ENCODE results near the gene TEX11.
"Not testable (repeated sequence)": the region's sequence is repeated elsewhere in the genome, so short reads cannot be mapped to it uniquely, and the experiment has no call there.

Gene TEX11

GRCh38 chrX:70762285-70762684 is 146.2 kb downstream of the TEX11 start:
- FAIRE-seq (no peak), DNase-seq (ENCODE audit: low spot score) (no peak)

DNA sequence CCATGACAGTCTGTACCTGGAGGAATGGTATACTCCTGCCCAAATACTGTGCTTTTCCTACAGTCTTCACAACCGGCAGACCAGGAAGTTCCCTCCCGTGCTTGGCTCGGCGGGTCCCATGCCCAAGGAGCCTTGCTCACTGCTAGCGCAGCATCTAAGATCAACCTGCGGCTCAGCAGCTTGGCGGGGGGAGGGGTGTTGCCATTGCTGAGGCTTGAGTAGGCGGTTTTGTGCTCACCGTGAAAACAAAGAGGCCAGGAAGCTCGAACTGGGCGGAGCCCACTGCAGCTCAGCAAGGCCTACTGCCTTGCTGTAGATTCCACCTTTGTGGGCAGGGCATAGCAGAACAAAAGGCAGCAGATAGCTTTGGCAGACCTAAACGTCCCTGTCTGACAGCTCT is 152.7 kb downstream of the TEX11 start:
- FAIRE-seq = no peak
- DNase-seq (ENCODE audit: low spot score) = no peak

- DNase-seq (ENCODE audit: low spot score) (no peak), FAIRE-seq (no peak)
Measured at GRCh38 chrX:70754169-70754848, 154.2 kb downstream of the TEX11 start.

GRCh38 chrX:70733774-70734173 is 174.7 kb downstream of the TEX11 start:
- DNase-seq (ENCODE audit: low spot score); FAIRE-seq: not testable (repeated sequence)

DNA sequence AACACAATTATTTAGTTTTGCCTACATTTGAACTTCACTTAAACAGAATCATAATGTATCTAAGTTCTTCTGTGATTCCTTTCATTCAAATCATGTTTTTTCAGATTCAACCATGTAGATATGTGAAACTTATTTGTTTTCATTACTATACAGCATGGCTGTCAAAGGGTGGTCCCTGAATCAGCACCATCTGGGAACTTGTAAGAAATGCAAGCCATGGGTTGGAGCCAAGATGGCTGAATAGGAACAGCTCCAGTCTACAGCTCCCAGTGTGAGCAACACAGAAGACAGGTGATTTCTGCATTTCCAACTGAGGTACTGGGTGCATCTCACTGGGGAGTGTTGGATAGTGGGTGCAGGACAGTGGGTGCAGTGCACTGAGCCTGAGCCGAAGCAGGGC is 180.6 kb downstream of the TEX11 start:
- not testable (repeated sequence) for FAIRE-seq; DNase-seq (ENCODE audit: low spot score)

DNA sequence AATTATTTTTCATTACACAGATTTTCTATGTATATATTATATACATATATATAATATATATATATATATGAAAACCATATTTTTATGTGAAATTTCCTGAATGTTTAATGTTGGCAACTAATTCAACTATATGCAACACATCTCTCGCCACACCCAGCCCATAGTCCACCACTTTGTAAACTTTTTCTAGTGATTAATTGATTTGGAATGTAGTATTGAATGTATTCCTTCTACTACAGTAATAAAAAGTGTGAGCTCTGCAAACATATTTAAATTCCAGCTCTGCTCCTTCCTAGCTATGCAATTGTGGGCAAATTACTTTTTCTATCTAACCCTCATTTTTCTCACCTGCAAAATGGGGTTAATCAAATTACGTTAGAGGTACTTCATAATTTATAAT is 187.8 kb downstream of the TEX11 start:
- DNase-seq (ENCODE audit: low spot score) (no peak), FAIRE-seq (no peak)

DNA sequence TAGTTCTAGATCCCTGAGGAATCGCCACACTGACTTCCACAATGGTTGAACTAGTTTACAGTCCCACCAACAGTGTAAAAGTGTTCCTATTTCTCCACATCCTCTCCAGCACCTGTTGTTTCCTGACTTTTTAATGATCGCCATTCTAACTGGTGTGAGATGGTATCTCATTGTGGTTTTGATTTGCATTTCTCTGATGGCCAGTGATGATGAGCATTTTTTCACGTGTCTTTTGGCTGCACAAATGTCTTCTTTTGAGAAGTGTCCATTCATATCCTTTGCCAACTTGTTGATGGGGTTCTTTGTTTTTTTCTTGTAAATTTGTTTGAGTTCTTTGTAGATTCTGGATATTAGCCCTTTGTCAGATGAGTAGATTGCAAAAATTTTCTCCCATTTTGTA is 197.2 kb downstream of the TEX11 start:
- DNase-seq (ENCODE audit: low spot score); FAIRE-seq: not testable (repeated sequence)

- no peak for FAIRE-seq
- no peak for DNase-seq (ENCODE audit: low spot score)
Measured at GRCh38 chrX:70694339-70695122, 214.0 kb downstream of the TEX11 start.

GRCh38 chrX:70679455-70679854 is 229.1 kb downstream of the TEX11 start:
- not testable (repeated sequence) for DNase-seq (ENCODE audit: low spot score); FAIRE-seq

DNA sequence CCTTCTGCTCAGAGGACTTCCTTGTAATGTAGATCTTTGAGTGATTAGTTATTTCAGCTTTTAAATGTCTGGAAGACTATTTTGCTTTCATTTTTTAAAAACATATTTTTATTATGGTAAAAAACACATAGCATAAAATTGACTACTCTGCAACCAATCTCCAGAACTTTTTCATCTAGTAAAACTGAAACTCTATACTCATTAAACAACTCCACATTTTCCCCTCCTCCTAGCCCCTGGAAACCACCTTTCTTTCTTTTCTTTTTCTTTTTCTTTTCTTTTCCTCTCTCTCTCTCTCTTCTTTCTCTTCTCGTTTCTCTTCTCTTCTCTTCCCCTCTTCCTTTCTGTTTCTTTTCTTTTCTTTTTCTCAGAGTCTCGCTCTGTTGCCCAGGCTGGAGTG is 233.2 kb downstream of the TEX11 start:
- no peak for DNase-seq (ENCODE audit: low spot score)
- FAIRE-seq = no peak

GRCh38 chrX:70672326-70672725 is 236.2 kb downstream of the TEX11 start:
- DNase-seq (ENCODE audit: low spot score) (no peak), FAIRE-seq (no peak)

DNA sequence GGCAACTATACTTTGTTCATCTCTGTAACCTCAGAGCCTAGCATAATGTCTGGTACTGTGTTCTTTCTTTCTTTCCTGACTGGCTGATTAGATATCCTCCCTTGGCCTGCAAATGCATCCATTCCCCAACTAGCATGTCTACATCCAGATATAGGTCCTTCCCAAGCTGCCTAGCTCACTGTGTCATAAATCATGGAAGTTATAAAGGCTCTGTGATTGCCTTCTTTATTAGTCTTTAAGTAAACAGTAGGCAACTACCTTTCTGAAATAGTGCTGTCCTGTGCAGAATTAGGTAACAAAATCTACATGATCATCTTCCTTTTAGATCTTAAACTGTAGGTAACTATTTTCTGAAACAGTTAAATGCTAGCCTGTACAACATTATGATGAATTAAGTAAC is 239.4 kb downstream of the TEX11 start:
- FAIRE-seq (no peak), DNase-seq (ENCODE audit: low spot score) (no peak)

DNA sequence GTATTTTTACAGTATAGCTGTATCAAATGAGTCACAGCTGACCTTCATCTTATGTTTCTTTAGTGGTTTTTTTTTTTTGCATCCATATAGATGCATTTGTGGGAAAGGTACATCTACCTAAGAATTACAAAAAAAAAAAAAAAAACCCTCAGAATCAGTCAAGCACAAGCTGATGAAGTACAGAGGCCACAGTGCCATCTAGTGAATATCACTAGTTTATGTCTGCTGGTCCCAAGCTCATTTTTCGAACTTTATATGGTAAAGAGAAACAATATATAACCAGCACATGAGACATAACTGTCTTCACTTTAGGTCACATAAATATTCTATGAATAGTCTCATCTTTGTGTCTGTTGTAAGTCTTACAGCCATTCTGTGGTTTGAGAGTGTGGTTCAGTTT is 243.8 kb downstream of the TEX11 start:
- DNase-seq (ENCODE audit: low spot score) (no peak), FAIRE-seq (peak; percentile 55)

GRCh38 chrX:70661124-70661523 is 247.4 kb downstream of the TEX11 start:
- DNase-seq (ENCODE audit: low spot score); FAIRE-seq: not testable (repeated sequence)

- not testable (repeated sequence) for DNase-seq (ENCODE audit: low spot score); FAIRE-seq
Measured at GRCh38 chrX:70657546-70657945, 251.0 kb downstream of the TEX11 start.

- FAIRE-seq (no peak), DNase-seq (ENCODE audit: low spot score) (no peak)
Measured at GRCh38 chrX:70656304-70656703, 252.2 kb downstream of the TEX11 start.

DNA sequence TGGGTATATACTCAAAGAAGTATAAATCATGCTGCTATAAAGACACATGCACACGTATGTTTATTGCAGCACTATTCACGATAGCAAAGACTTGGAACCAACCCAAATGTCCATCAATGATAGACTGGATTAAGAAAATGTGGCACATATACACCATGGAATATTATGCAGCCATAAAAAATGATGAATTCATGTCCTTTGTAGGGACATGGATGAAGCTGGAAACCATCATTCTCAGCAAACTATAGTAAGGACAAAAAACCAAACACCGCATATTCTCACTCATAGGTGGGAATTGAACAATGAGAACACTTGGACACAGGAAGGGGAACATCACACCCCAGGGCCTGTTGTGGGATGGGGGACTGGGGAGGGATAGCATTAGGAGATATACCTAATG is 260.6 kb downstream of the TEX11 start:
- not testable (repeated sequence) for FAIRE-seq; DNase-seq (ENCODE audit: low spot score)

DNA sequence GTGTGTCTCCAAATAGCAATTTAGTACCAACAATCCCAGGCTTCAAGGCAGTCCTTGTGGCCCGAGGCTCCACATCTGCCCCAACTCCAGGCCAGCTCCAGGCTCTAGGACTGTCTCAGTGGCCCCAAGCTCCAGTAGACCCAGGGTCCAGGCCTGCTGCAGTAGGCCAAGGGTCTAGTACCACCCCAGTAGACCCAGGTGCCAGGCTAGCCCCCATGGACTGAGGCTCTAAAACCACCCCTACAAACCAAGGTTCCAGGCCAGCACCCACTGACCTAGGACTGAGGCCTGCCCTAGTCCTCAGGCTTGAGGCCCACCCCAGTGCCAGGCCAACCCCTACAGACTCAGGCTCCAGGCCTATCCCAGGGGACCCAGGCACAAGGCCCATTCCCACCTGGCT is 272.3 kb downstream of the TEX11 start:
- FAIRE-seq (no peak), DNase-seq (ENCODE audit: low spot score) (no peak)

GRCh38 chrX:70635669-70636068 is 272.8 kb downstream of the TEX11 start:
- DNase-seq (ENCODE audit: low spot score) = no peak
- no peak for FAIRE-seq

- FAIRE-seq (no peak), DNase-seq (ENCODE audit: low spot score) (no peak)
Measured at GRCh38 chrX:70635227-70635626, 273.3 kb downstream of the TEX11 start.

DNA sequence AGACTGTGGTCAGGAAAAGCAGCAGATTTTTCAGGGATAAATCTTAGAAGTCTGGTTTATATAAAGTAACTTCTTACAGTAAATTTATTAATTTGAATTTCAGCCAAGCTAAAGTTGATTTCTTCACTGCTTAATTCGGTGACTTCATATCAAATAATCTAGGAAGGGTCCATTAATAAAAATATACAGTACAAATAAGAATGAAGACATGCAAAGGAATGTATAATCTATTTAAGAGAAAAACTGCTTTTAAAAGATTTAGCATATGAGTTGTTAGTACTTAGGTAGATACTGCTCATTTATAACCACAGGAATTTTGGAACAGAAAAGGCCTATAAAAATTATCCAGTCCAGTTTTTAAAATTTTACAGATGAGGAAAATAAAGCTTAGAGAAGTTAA is 286.8 kb downstream of the TEX11 start:
- DNase-seq (ENCODE audit: low spot score) (no peak), FAIRE-seq (no peak)

DNA sequence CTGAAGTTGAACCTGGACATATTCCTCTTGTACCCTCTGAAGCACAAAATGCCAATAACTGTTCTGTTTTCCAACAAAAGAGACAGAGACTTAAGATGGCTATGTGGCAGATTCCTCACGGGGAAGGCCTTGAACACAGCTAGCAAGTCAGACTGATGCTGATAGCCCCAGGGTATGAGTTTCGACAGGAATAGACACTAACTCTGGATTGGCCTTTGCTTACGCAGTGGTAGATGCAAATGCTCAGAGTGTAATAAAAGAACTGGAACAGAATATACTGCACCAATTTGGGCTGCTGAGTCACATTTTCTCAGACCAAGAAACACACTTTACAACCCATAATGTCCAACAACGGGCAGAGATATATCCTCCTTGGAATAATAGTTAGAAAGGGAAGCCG is 290.0 kb downstream of the TEX11 start:
- FAIRE-seq = no peak
- no peak for DNase-seq (ENCODE audit: low spot score)

- DNase-seq (ENCODE audit: low spot score) = no peak
- no peak for FAIRE-seq
Measured at GRCh38 chrX:70613295-70613694, 295.2 kb downstream of the TEX11 start.
